ENCODE measurements around the gene PRMT6.
A peak's percentile ranks its signal among the peaks of the same experiment; 100 is the strongest.

Gene PRMT6

DNA sequence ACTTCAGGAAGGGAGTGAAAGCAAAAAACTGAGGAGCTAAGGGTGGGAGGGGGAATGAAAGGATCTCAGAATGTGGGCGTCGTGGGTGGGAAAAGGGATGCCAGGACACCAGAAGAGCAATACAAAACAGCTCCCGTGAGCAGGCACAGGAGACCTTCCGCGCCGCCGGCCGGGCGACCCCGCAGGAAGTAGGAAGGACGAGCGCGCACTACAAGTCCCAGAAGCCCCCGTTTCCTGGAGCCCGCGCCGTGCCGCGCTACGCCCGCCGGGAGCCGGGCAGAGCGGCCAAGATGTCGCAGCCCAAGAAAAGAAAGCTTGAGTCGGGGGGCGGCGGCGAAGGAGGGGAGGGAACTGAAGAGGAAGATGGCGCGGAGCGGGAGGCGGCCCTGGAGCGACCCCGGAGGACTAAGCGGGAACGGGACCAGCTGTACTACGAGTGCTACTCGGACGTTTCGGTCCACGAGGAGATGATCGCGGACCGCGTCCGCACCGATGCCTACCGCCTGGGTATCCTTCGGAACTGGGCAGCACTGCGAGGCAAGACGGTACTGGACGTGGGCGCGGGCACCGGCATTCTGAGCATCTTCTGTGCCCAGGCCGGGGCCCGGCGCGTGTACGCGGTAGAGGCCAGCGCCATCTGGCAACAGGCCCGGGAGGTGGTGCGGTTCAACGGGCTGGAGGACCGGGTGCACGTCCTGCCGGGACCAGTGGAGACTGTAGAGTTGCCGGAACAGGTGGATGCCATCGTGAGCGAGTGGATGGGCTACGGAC, at the start of gene PRMT6:
Gene PRMT6 (plus strand): TSS at position 249 of the 771 bp plus-strand sequence. CDS start 42 bp downstream, at position 291.
- H3K4me3 ChIP-seq (ENCODE audit: low read depth, low read length), result peak within 1 kb of the TSS; percentile 94
- DNase-seq, result peak; percentile 92
- TF ChIP-seq, protein P1, sequence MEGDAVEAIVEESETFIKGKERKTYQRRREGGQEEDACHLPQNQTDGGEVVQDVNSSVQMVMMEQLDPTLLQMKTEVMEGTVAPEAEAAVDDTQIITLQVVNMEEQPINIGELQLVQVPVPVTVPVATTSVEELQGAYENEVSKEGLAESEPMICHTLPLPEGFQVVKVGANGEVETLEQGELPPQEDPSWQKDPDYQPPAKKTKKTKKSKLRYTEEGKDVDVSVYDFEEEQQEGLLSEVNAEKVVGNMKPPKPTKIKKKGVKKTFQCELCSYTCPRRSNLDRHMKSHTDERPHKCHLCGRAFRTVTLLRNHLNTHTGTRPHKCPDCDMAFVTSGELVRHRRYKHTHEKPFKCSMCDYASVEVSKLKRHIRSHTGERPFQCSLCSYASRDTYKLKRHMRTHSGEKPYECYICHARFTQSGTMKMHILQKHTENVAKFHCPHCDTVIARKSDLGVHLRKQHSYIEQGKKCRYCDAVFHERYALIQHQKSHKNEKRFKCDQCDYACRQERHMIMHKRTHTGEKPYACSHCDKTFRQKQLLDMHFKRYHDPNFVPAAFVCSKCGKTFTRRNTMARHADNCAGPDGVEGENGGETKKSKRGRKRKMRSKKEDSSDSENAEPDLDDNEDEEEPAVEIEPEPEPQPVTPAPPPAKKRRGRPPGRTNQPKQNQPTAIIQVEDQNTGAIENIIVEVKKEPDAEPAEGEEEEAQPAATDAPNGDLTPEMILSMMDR (IDR thresholded peaks at IDR 0.05; ENCODE audit: low read depth, low read length), result no peak
- peaks cover 30% of the 10 kb centered on the region for H3K36me3 ChIP-seq
- no peaks in the 10 kb centered on the region for H3K9me3 ChIP-seq (ENCODE audit: severe bottlenecking)
- no peaks in the 10 kb centered on the region for H3K27me3 ChIP-seq (ENCODE audit: insufficient read depth, low read depth, severe bottlenecking)
- H3K27ac ChIP-seq, result peak within 1 kb of the TSS; percentile 92

DNA sequence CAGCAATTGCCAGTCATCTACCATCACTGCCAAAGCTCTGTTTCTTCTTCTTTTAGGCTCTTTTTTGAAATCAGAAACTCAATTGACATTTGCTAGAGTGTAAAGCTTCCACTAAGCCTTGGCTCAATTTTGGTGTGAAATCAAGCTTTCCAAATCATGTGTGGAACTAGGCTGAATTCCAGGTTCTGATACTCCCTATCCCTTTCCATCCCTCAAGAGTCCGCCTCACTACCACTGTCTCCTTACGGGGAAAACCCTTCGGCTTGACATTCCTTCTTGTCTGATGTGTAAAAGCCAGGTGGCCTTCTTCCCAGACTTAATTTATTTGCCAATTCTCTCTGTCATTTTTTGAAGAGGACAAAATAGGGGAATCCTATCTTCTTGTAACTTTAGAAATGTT, 47.2 kb upstream of the PRMT6 start:
- no peak for DNase-seq
- TF ChIP-seq, protein P1 (IDR thresholded peaks at IDR 0.05; ENCODE audit: low read depth, low read length), result no peak
- Histone ChIP-seq H3K9me3 (ENCODE audit: severe bottlenecking) (no peaks in the 10 kb centered on the region), H3K36me3 (no peaks in the 10 kb centered on the region), H3K27me3 (ENCODE audit: insufficient read depth, low read depth, severe bottlenecking) (no peaks in the 10 kb centered on the region), H3K27ac (no peak overlapping the region), H3K4me3 (ENCODE audit: low read depth, low read length) (no peak overlapping the region)

DNA sequence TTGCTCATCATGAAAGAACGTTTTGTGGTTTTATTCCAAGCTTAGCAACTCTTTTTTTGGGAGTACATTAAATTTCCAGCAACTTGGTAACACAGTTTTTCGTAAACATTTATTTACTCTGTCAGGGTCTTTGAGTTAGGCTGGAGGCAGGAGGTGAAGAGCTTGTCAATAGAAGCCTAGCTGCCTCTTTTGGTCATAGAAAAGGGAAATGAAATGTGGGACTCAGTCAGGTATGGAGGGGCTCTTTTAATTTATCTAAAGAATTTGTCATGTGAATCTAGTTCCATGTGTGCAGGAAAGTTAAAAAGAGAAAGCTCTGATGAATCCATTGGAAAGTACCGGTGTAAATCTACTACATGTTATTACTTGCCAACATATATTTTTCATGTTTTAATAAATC, 45.9 kb upstream of the PRMT6 start:
- Histone ChIP-seq H3K27me3 (ENCODE audit: insufficient read depth, low read depth, severe bottlenecking) (no peaks in the 10 kb centered on the region), H3K4me3 (ENCODE audit: low read depth, low read length) (no peak overlapping the region), H3K36me3 (no peaks in the 10 kb centered on the region), H3K9me3 (ENCODE audit: severe bottlenecking) (no peaks in the 10 kb centered on the region), H3K27ac (no peak overlapping the region)
- TF ChIP-seq, protein P1 (IDR thresholded peaks at IDR 0.05; ENCODE audit: low read depth, low read length), result no peak
- no peak for DNase-seq

DNA sequence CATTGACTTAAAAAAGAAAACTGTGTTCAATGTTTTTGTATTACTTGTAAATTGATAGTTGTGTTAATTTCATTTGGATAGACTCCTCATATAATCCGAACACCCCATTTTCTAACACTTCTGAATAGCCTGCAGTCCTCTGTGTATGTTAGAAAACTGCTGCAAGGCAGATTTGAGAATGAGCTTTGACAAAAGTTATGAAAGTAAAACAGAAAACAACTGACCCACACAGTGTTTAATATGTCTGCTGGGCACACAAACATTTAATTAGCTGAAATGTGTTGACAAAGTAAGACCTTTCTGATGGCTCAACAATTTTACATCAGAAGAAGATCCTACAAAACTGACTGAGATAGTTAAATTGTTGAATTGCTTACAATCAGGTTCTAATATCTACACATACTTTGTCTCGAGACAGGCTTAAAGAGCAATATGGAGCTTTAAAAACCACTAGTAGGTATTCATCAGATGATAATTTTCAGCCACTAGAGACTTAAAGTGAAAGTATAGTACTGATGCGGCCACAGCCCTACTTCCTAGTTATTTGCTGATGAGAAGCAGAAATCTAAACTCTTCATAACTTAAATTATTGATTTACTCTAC, 40.0 kb upstream of the PRMT6 start:
- H3K9me3 ChIP-seq (ENCODE audit: severe bottlenecking), result no peaks in the 10 kb centered on the region
- H3K4me3 ChIP-seq (ENCODE audit: low read depth, low read length), result no peak overlapping the region
- TF ChIP-seq, protein P1 (IDR thresholded peaks at IDR 0.05; ENCODE audit: low read depth, low read length), result no peak
- no peak for DNase-seq
- H3K27me3 ChIP-seq (ENCODE audit: insufficient read depth, low read depth, severe bottlenecking), result no peaks in the 10 kb centered on the region
- H3K36me3 ChIP-seq, result no peaks in the 10 kb centered on the region
- H3K27ac ChIP-seq, result no peak overlapping the region

DNA sequence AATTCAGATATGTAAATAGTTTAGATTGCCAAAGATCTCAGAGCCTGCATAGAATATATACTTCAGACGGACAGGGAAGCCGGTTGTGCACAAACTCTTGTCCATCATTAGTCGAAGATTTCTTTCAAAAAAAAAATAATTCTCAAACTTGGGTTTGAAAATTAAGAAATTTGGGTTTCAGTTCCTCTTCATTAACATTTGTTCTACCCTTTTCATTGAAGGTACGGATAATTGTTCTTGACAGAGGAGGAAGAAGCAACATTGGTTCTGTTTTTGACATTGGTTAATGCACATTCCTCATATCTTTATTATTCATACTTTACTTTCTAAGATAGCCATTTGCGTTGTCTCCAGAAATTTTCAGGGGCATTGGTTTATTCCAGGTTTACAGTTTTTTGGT, 38.0 kb upstream of the PRMT6 start:
- Histone ChIP-seq H3K9me3 (ENCODE audit: severe bottlenecking) (no peaks in the 10 kb centered on the region), H3K36me3 (no peaks in the 10 kb centered on the region), H3K27ac (no peak overlapping the region), H3K4me3 (ENCODE audit: low read depth, low read length) (no peak overlapping the region), H3K27me3 (ENCODE audit: insufficient read depth, low read depth, severe bottlenecking) (no peaks in the 10 kb centered on the region)
- TF ChIP-seq, protein P1 (IDR thresholded peaks at IDR 0.05; ENCODE audit: low read depth, low read length), result no peak
- no peak for DNase-seq

Data from WERI-Rb-1 (cell line).